Natural killer cell (primary cell): ENCODE data around the gene SHISAL1. TPM values are rescaled to one million over a fixed set of nuclear protein-coding genes. Genes with fewer than 3 reads are reported as not detected.

ENCODE experiments used
- ATAC-seq, 3 donors: fragments of 150-1000 bp in 2 of 3; fragments of 200-7000 bp in 1 of 3; cut with Tn5 transposase; 1 replicate in 1 of 3; 2 replicates in 2 of 3; pipeline ENCODE4 v1.10.0; 2021; ENCODE audit warnings: mild to moderate bottlenecking in 2 of 3, moderate library complexity in 2 of 3
- DNase-seq, 2 donors: peaks; one replicate each; pipeline versions ENCODE4 v3.0.0 to v3.0.0-alpha.2; 2013 to 2021; ENCODE audit warnings: mixed read lengths in 1 of 2
- H3K27ac ChIP-seq: one replicate; pipeline ENCODE4 v1.5.1; 2013; ENCODE audit warnings: mild to moderate bottlenecking, low read length
- H3K27me3 ChIP-seq: one replicate; pipeline ENCODE4 v1.6.1; 2013; ENCODE audit warnings: low read length; ENCODE audit not compliant: control insufficient read depth, insufficient read depth
- H3K36me3 ChIP-seq: one replicate; pipeline ENCODE4 v1.6.1; 2013; ENCODE audit warnings: low read length; ENCODE audit not compliant: control insufficient read depth, insufficient read depth
- H3K4me1 ChIP-seq: one replicate; pipeline ENCODE4 v1.6.1; 2013; ENCODE audit warnings: low read length; ENCODE audit not compliant: control insufficient read depth, insufficient read depth
- H3K4me3 ChIP-seq: one replicate; pipeline ENCODE4 v1.5.1; 2013; ENCODE audit warnings: low read length
- H3K9me3 ChIP-seq: one replicate; pipeline ENCODE4 v1.6.1; 2013; ENCODE audit warnings: low read length; ENCODE audit not compliant: control insufficient read depth, insufficient read depth
- H3K27ac Mint-ChIP-seq, 2 donors: one replicate each; pipeline ENCODE4 v1.8.0; 2022; ENCODE audit warnings: mild to moderate bottlenecking in 2 of 2, mixed read lengths in 2 of 2, moderate library complexity in 1 of 2
- H3K27me3 Mint-ChIP-seq, 2 donors: one replicate each; pipeline ENCODE4 v1.8.0; 2022; ENCODE audit warnings: low read depth in 2 of 2, mixed read lengths in 2 of 2
- H3K36me3 Mint-ChIP-seq: one replicate; pipeline ENCODE4 v1.8.0; 2022; ENCODE audit warnings: mixed read lengths
- H3K4me1 Mint-ChIP-seq, 2 donors: one replicate each; pipeline ENCODE4 v1.8.0; 2022; ENCODE audit warnings: mixed read lengths in 2 of 2
- H3K4me3 Mint-ChIP-seq: one replicate; pipeline ENCODE4 v1.8.0; 2022; ENCODE audit warnings: mild to moderate bottlenecking, moderate library complexity, mixed read lengths
- H3K9me3 Mint-ChIP-seq, 2 donors: one replicate each; pipeline ENCODE4 v1.8.0; 2022; ENCODE audit warnings: mixed read lengths in 2 of 2
- WGBS: methylation state at CpG from one replicate; pipeline ENCODE4 v1.1.7; 2013; ENCODE audit warnings: missing lambda C conversion rate; ENCODE audit not compliant: insufficient coverage; 5-methylcytosine and 5-hydroxymethylcytosine counted together
- intact Hi-C: fragments of 100-400 bp; cut with micrococcal nuclease; formaldehyde crosslinking; loops from one replicate; pipeline ENCODE4 v1.14.2; 2022
- total RNA-seq, 4 donors: library from RNA; stranded (reverse); fragments of 120-200 nt in 1 of 4; gene quantifications; one replicate each; pipeline versions ENCODE4 v1.2.3 to v1.2.4, GENCODE V29; 2013 to 2022
- TF ChIP-seq, protein P1 (sequence below): fragments of 200-600 bp; IDR thresholded peaks from one replicate; pipeline ENCODE4 v1.8.0; 2022; ENCODE audit warnings: antibody characterized with exemption

Gene SHISAL1
- total RNA-seq, 3 donors from 2014 or later (not counting 1 experiment from before 2014, with no cell fraction given): not detected

GRCh38 chr22:44319685-44320084 lies 6.9 kb upstream of the SHISAL1 start:
- intact Hi-C loops: no loop called here
- Histone ChIP-seq H3K9me3 (no peaks in the 10 kb centered on the region), H3K27ac (no peak overlapping the region), H3K4me1 (peaks cover 11% of the 10 kb centered on the region), H3K36me3 (no peaks in the 10 kb centered on the region), H3K4me3 (no peak overlapping the region), H3K27me3 (no peaks in the 10 kb centered on the region)
- H3K4me1 Mint-ChIP-seq: peaks cover 10% of the 10 kb centered on the region in 2 donors
- H3K4me3 Mint-ChIP-seq: no peak overlapping the region
- peaks cover 10 to 12% of the 10 kb centered on the region in 2 donors for H3K27me3 Mint-ChIP-seq
- ATAC-seq (no peak), DNase-seq (no peak)
- 86% methylated on average over 8 of the region's 9 CpGs for WGBS
- TF ChIP-seq, protein P1, sequence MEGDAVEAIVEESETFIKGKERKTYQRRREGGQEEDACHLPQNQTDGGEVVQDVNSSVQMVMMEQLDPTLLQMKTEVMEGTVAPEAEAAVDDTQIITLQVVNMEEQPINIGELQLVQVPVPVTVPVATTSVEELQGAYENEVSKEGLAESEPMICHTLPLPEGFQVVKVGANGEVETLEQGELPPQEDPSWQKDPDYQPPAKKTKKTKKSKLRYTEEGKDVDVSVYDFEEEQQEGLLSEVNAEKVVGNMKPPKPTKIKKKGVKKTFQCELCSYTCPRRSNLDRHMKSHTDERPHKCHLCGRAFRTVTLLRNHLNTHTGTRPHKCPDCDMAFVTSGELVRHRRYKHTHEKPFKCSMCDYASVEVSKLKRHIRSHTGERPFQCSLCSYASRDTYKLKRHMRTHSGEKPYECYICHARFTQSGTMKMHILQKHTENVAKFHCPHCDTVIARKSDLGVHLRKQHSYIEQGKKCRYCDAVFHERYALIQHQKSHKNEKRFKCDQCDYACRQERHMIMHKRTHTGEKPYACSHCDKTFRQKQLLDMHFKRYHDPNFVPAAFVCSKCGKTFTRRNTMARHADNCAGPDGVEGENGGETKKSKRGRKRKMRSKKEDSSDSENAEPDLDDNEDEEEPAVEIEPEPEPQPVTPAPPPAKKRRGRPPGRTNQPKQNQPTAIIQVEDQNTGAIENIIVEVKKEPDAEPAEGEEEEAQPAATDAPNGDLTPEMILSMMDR: no peak
- H3K27ac Mint-ChIP-seq: no peak overlapping the region
- peaks cover 0 to 2% of the 10 kb centered on the region in 2 donors for H3K9me3 Mint-ChIP-seq
- H3K36me3 Mint-ChIP-seq: no peaks in the 10 kb centered on the region

DNA sequence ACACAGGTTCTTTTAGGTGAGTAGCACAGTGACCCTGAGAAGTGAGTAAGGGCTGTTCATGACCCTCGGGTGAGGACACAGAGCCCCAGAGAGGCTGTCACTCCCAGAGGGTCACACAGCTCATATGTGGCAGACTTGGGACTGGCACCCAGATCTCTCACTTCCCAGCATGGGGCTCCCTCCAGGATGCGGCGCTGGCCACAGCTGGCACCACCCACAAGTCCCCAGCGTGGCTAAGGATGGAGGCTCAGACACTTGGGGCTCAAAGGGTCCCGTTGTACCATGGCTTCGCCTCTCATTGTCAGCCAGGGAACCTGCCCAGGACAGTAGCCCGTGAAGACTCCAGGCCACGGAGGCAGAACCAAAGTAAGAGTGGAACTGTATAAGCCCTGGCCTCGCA lies 6.0 kb upstream of the SHISAL1 start:
- ATAC-seq: peak in 1 of 3 donors; percentile 18
- peaks cover 16 to 17% of the 10 kb centered on the region in 2 donors for H3K4me1 Mint-ChIP-seq
- peaks cover 21% of the 10 kb centered on the region for H3K4me1 ChIP-seq
- H3K9me3 ChIP-seq: no peaks in the 10 kb centered on the region
- no peak overlapping the region for H3K4me3 ChIP-seq
- intact Hi-C loops: no loop called here
- no peak overlapping the region for H3K27ac ChIP-seq
- 85% methylated on average over 9 of the region's 9 CpGs for WGBS
- H3K9me3 Mint-ChIP-seq: peaks cover 0 to 2% of the 10 kb centered on the region in 2 donors
- no peaks in the 10 kb centered on the region for H3K27me3 ChIP-seq
- H3K27me3 Mint-ChIP-seq: peaks cover 5 to 6% of the 10 kb centered on the region in 2 donors
- no peak for DNase-seq
- no peak overlapping the region for H3K27ac Mint-ChIP-seq
- H3K36me3 ChIP-seq: no peaks in the 10 kb centered on the region
- H3K4me3 Mint-ChIP-seq: no peak overlapping the region
- TF ChIP-seq, protein P1: no peak
- H3K36me3 Mint-ChIP-seq: no peaks in the 10 kb centered on the region

GRCh38 chr22:44317886-44318637 lies 5.3 kb upstream of the SHISAL1 start:
- peaks cover 16 to 17% of the 10 kb centered on the region in 2 donors for H3K4me1 Mint-ChIP-seq

More at GRCh38 chr22:44317886-44318637, 5.3 kb upstream of the SHISAL1 start:
- Histone ChIP-seq H3K27me3 (no peaks in the 10 kb centered on the region), H3K9me3 (no peaks in the 10 kb centered on the region), H3K4me1 (peaks cover 26% of the 10 kb centered on the region), H3K36me3 (no peaks in the 10 kb centered on the region), H3K4me3 (no peak overlapping the region), H3K27ac (no peak overlapping the region)
- Mint-ChIP-seq H3K27me3 (no peaks in the 10 kb centered on the region), H3K4me3 (no peak overlapping the region), H3K36me3 (no peaks in the 10 kb centered on the region), H3K27ac (no peak overlapping the region), H3K9me3 (no peaks in the 10 kb centered on the region)
- intact Hi-C loops: no loop called here
- WGBS: 93% methylated on average over 17 of the region's 17 CpGs
- ATAC-seq: no peak
- no peak for DNase-seq
- TF ChIP-seq, protein P1: no peak
